Ovary (tissue), 3 donors: Measurements from ENCODE around the gene SPACA7.

ENCODE experiments used
- CTCF ChIP-seq, 3 donors: fragments of 450-650 bp in 2 of 3; fragments of 200-600 bp in 1 of 3; IDR thresholded peaks; one replicate each; pipeline versions ENCODE4 v1.5.1 to v1.8.0; 2016 to 2022; ENCODE audit warnings: antibody characterized with exemption in 3 of 3, mild to moderate bottlenecking in 1 of 3
- EP300 ChIP-seq: sonication (generic); formaldehyde crosslinking; IDR thresholded peaks from one replicate; pipeline ENCODE4 v1.6.1; 2017; ENCODE audit warnings: antibody characterized with exemption
- donor health status: DM: no; HTN: no; CAD: no.

- TF ChIP-seq CTCF (IDR thresholded peaks at IDR 0.05) (no peak), EP300 (no peak)
These were observed 34.7 kb upstream of the SPACA7 start for GRCh38 chr13:112341446-112341845.
